ENCODE measurements around the gene R3HCC1L.

Gene R3HCC1L

GRCh38 chr10:98292971-98293370 is 158.5 kb downstream of the R3HCC1L start:
- no peak for DNase-seq

- DNase-seq, result no peak
Observed at GRCh38 chr10:98293550-98294269, 159.3 kb downstream of the R3HCC1L start.

GRCh38 chr10:98294270-98294627 is 159.8 kb downstream of the R3HCC1L start:
- DNase-seq, result no peak
